Muscle layer of duodenum (tissue), 2 donors: Measurements from ENCODE around the gene ARID5B.

Experiments used
- H3K27ac ChIP-seq: one replicate; pipeline ENCODE4 v1.7.0; 2013; ENCODE audit warnings: mild to moderate bottlenecking, low read length
- H3K27me3 ChIP-seq: one replicate; pipeline ENCODE4 v1.7.0; 2013; ENCODE audit warnings: low read depth, mild to moderate bottlenecking, control low read depth, low read length
- H3K36me3 ChIP-seq, 2 donors: one replicate each; pipeline ENCODE4 v1.7.0; 2013; ENCODE audit warnings: low read length in 2 of 2, control low read depth in 1 of 2, mild to moderate bottlenecking in 1 of 2; ENCODE audit not compliant: insufficient read depth in 2 of 2, control insufficient read depth in 1 of 2
- H3K4me1 ChIP-seq, 2 donors: one replicate each; pipeline ENCODE4 v1.7.0; 2013; ENCODE audit warnings: low read length in 2 of 2, mild to moderate bottlenecking in 2 of 2, control low read depth in 1 of 2, moderate library complexity in 1 of 2; ENCODE audit not compliant: insufficient read depth in 2 of 2, control insufficient read depth in 1 of 2
- H3K4me3 ChIP-seq, 2 donors: one replicate each; pipeline ENCODE4 v1.7.0; 2013; ENCODE audit warnings: low read length in 2 of 2, low read depth in 1 of 2, mild to moderate bottlenecking in 1 of 2
- H3K9me3 ChIP-seq, 2 donors: one replicate each; pipeline ENCODE4 v1.7.0; 2013; ENCODE audit warnings: low read length in 2 of 2, control low read depth in 1 of 2, mild to moderate bottlenecking in 1 of 2; ENCODE audit not compliant: control insufficient read depth in 1 of 2
- donor health status: healthy.

ARID5B gene

GRCh38 chr10:62031507-62031906, 130.0 kb downstream of the ARID5B start:
- peaks cover 4% of the 10 kb centered on the region in 2 donors for H3K4me1 ChIP-seq
- H3K27me3 ChIP-seq: no peaks in the 10 kb centered on the region
- H3K9me3 ChIP-seq: no peaks in the 10 kb centered on the region
- no peaks in the 10 kb centered on the region for H3K36me3 ChIP-seq
- H3K27ac ChIP-seq: no peak overlapping the region
- H3K4me3 ChIP-seq: no peak overlapping the region

- Histone ChIP-seq H3K27me3 (no peaks in the 10 kb centered on the region), H3K4me1 (peaks cover 4 to 15% of the 10 kb centered on the region in 2 donors), H3K36me3 (no peaks in the 10 kb centered on the region), H3K27ac (no peak overlapping the region), H3K4me3 (no peak overlapping the region), H3K9me3 (no peaks in the 10 kb centered on the region)
Observed at GRCh38 chr10:62033125-62033524, 131.6 kb downstream of the ARID5B start.

DNA sequence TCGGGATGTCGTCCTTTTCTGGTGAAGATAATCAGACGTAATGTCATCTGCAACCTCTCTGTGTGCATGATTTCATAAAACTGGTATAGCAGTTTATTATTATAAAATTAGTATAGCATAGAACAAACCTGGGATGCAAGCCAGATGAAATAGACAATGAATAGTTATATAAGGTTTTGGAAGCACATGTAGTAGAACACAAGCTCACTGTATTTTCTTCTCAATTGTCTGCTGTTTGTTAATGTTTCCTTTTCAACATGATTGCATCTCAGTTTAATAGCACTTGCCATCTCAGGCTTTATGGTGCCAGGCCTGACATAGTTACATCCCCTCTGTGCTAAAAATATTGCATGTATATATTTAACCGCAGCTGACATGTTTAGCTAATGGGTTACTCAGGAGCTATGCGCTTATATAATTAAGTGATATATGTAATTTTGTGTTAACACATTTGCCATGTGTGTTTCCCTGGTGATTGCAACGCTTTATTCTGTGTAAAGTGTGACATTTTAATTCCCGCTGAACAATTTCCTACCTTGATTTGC, 132.7 kb downstream of the ARID5B start:
- Histone ChIP-seq H3K4me3 (no peak overlapping the region), H3K36me3 (no peaks in the 10 kb centered on the region), H3K27me3 (no peaks in the 10 kb centered on the region), H3K4me1 (peaks cover 4 to 25% of the 10 kb centered on the region in 2 donors), H3K9me3 (no peaks in the 10 kb centered on the region), H3K27ac (no peak overlapping the region)

DNA sequence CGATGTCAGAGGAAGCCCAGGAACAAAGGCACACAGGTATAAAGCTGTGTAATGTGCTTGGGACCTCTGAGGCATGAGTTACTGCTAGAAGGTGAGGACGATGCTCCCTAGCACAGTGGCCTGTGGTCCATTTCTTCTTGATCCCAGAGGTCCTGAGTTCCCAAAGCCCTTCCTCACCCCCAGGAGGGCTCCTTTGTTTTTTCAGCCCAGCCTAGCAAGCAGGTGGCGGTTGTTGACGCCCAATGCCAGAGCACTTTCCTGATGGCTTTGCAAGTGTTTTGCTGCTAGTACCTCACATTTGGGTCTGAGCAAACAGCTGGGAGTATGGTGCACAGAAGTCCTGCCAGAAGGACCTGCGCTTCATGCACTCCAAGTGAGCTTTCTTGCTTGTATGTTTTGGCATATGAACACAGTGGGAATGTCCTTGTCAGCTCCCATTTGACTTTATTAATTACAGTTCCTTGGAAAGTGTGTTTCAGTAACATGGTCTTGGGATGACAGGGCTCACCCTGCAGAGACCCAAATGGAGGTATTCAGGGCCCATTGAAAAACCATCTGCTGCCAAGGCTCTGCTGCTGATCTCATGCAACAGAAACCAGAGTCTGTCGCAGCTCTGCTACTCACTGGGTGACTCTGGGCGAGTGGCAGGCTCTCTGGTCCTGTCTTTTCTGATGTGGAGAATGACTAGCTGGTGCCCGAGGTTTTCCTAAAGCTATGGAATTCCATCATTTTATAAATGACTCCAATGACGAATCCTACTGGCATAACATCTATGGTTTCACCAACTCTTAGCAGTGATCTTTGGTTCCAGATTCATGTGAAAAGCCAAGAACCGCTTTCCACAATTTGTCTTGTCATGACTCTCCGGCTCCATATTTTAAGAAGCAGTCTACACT, 134.9 kb downstream of the ARID5B start:
- no peak overlapping the region for H3K4me3 ChIP-seq
- H3K27me3 ChIP-seq: no peaks in the 10 kb centered on the region
- H3K4me1 ChIP-seq: peaks cover 4 to 28% of the 10 kb centered on the region in 2 donors
- H3K27ac ChIP-seq: peak overlapping the region; percentile 84
- no peaks in the 10 kb centered on the region for H3K36me3 ChIP-seq
- H3K9me3 ChIP-seq: no peaks in the 10 kb centered on the region

DNA sequence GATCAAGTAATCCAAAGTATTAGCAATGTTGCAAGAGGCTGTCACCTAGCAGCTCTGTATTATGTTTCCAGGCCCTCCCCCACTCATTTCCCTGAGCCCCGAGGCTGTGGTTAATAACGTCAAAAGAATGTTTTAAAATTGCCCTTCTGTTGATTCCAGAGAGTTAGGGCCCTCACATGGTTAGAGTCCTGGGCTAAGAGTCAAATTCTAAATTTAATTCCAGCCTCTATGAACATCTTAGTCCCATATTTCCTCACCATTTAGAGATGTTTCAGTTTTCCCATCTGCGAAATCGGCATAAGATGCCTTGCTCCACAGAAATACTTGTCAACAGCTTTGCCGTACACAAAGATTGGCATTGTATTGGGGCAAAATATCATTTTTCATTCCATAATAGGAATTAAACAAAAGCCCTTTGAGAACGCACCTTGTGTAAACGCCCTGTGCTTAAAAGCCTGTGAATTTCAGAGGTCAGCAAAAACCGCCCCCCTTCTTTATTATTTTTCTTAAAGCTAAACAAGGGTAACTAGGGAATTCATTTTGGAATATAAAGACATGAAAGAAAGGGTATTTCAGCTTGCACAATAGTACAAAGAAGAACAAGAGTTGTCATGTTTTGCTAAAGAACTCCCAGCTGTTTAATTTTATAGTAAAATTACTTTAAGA, 135.8 kb downstream of the ARID5B start:
- H3K36me3 ChIP-seq: no peaks in the 10 kb centered on the region
- no peak overlapping the region for H3K4me3 ChIP-seq
- H3K4me1 ChIP-seq: peaks cover 4 to 28% of the 10 kb centered on the region in 2 donors
- H3K9me3 ChIP-seq: no peaks in the 10 kb centered on the region
- no peaks in the 10 kb centered on the region for H3K27me3 ChIP-seq
- H3K27ac ChIP-seq: peak overlapping the region; percentile 84

DNA sequence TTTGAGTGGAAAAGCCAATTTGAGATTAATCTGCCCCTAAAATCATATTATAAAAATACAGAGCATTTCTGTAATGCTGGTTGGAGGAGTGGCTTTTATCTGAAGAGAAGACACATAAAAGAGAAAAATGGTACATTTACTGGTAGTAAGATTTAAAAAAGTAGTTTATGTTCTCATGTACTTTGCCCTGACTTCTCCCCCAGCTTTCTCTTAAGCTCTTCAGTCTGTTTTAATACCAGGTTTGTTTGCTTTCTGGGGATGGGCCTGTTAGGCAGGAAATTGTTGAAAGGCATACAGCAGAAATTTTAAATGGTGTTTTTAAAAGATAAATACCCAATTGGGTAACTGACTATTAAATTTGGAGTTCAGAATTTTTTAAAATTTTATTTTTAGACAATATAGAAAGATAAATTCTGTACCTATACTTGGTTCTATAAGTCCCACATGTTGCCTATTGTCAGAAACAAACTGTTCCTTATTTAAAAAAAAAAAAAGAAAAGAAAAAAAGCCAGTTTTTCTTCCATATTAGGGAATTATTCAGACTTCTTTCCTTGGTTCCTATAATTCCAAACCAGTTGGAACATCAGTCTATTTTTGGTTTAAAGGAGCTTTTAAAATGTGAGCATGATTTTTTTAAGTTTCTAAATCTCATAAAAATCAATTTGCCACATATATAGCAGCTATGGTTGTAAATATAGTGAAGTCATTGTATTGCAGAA, 136.6 kb downstream of the ARID5B start:
- no peaks in the 10 kb centered on the region for H3K27me3 ChIP-seq
- no peaks in the 10 kb centered on the region for H3K36me3 ChIP-seq
- H3K9me3 ChIP-seq: no peaks in the 10 kb centered on the region
- peaks cover 4 to 28% of the 10 kb centered on the region in 2 donors for H3K4me1 ChIP-seq
- peak overlapping the region in 1 of 2 donors; percentile 41 for H3K4me3 ChIP-seq
- H3K27ac ChIP-seq: peak overlapping the region; percentile 84

DNA sequence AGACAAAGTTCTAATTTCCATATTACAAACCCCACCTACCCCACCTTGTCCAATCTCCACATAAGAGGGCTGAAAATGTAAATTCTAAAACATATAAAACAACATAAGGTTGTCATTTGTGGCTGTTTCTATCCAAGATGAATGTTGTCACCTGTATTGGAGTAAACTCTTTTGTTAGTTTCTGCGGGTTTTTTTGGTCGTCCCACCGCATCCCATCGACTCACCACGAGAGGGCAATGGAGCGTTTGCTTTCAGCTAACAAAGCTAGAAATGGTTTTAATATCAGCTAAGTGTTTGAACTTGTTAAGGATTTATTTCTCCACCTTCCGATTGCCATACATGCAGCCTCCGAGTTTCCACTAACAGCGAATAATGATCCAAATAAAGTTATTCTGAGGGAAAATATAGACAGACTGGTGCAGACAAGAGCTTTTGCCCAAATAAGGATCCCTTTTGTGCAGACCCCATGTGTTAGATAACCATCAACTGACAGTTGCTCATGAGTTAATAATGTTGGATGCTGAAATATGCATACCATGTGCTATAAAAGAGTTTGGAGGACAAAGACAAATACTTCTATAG, 137.2 kb downstream of the ARID5B start:
- Histone ChIP-seq H3K27ac (peak overlapping the region; percentile 84), H3K36me3 (no peaks in the 10 kb centered on the region), H3K4me3 (peak overlapping the region in 1 of 2 donors; percentile 41), H3K9me3 (no peaks in the 10 kb centered on the region), H3K4me1 (peaks cover 4 to 31% of the 10 kb centered on the region in 2 donors), H3K27me3 (no peaks in the 10 kb centered on the region)

DNA sequence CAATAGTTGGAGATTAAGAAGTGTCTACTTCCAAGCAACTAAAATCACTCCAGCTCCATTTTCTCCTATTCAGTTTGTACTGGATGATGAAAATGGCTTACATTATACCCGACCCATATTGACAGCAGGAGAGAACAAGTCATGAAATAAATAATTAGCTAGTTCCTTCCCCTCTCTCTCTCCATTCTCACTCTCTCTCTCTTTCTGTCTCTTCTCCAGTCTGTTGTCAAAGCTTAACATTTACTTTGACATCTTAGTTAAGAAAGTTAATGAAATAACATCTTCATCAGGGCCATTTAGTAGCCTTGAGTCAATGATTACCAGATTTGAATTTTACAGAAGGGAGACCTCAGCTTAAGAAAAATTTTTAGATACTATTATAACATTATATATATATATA, 138.5 kb downstream of the ARID5B start:
- H3K4me3 ChIP-seq: no peak overlapping the region
- H3K27me3 ChIP-seq: no peaks in the 10 kb centered on the region
- H3K36me3 ChIP-seq: no peaks in the 10 kb centered on the region
- no peak overlapping the region for H3K27ac ChIP-seq
- H3K4me1 ChIP-seq: peaks cover 0 to 34% of the 10 kb centered on the region in 2 donors
- H3K9me3 ChIP-seq: no peaks in the 10 kb centered on the region

- no peaks in the 10 kb centered on the region for H3K9me3 ChIP-seq
- no peak overlapping the region for H3K27ac ChIP-seq
- no peaks in the 10 kb centered on the region for H3K36me3 ChIP-seq
- H3K27me3 ChIP-seq: no peaks in the 10 kb centered on the region
- H3K4me3 ChIP-seq: no peak overlapping the region
- peaks cover 0 to 38% of the 10 kb centered on the region in 2 donors for H3K4me1 ChIP-seq
Observed at GRCh38 chr10:62040881-62041280, 139.4 kb downstream of the ARID5B start.

- peaks cover 23 to 42% of the 10 kb centered on the region in 2 donors for H3K4me1 ChIP-seq
- H3K9me3 ChIP-seq: no peaks in the 10 kb centered on the region
- no peaks in the 10 kb centered on the region for H3K27me3 ChIP-seq
- peaks cover 0 to 8% of the 10 kb centered on the region in 2 donors for H3K36me3 ChIP-seq
- H3K27ac ChIP-seq: peak overlapping the region; percentile 35
- H3K4me3 ChIP-seq: no peak overlapping the region
Observed at GRCh38 chr10:62043421-62044021, 142.0 kb downstream of the ARID5B start.
